Fibroblast of peridontal ligament (primary cell): ENCODE results near the gene TAAR9.
"Not testable (repeated sequence)": the region's sequence is repeated elsewhere in the genome, so short reads cannot be mapped to it uniquely, and the experiment has no call there.

Experiments used
- DNase-seq: peaks from one replicate; pipeline ENCODE4 v3.0.0-alpha.2; 2010; ENCODE audit errors: extremely low read depth

Gene TAAR9

GRCh38 chr6:132513831-132514545 is 24.1 kb upstream of the TAAR9 start:
- peak; percentile 49 for DNase-seq

- peak; percentile 72 for DNase-seq
Measured at GRCh38 chr6:132515386-132515785, 22.7 kb upstream of the TAAR9 start.

GRCh38 chr6:132520953-132521352 is 17.1 kb upstream of the TAAR9 start:
- peak; percentile 73 for DNase-seq

GRCh38 chr6:132524646-132525045 is 13.4 kb upstream of the TAAR9 start:
- no peak for DNase-seq

GRCh38 chr6:132525866-132526265 is 12.2 kb upstream of the TAAR9 start:
- no peak for DNase-seq

- no peak for DNase-seq
Measured at GRCh38 chr6:132526461-132526860, 11.6 kb upstream of the TAAR9 start.

GRCh38 chr6:132527791-132528190 is 10.3 kb upstream of the TAAR9 start:
- no peak for DNase-seq

GRCh38 chr6:132530293-132530974 is 7.6 kb upstream of the TAAR9 start:
- peak; percentile 72 for DNase-seq

GRCh38 chr6:132534546-132534945 is 3.5 kb upstream of the TAAR9 start:
- DNase-seq, result not testable (repeated sequence)

GRCh38 chr6:132537145-132537544 is 932 bp upstream of the TAAR9 start:
- DNase-seq, result no peak

- DNase-seq, result no peak
Measured at GRCh38 chr6:132544826-132545225, 6.7 kb downstream of the TAAR9 start.

- DNase-seq, result no peak
Measured at GRCh38 chr6:132548746-132549463, 10.8 kb downstream of the TAAR9 start.

- no peak for DNase-seq
Measured at GRCh38 chr6:132551214-132551613, 13.1 kb downstream of the TAAR9 start.

GRCh38 chr6:132552372-132552771 is 14.3 kb downstream of the TAAR9 start, which contains the start of gene TAAR8:
TSS of gene TAAR8 (plus strand) at chr6:132552672. CDS start at chr6:132552693, 21 bp downstream.
- DNase-seq, result no peak

GRCh38 chr6:132560087-132560486 is 22.0 kb downstream of the TAAR9 start:
- not testable (repeated sequence) for DNase-seq

- no peak for DNase-seq
Measured at GRCh38 chr6:132566404-132566803, 28.3 kb downstream of the TAAR9 start.

GRCh38 chr6:132567566-132567965 is 29.5 kb downstream of the TAAR9 start:
- DNase-seq, result no peak

- DNase-seq, result no peak
Measured at GRCh38 chr6:132568611-132569010, 30.5 kb downstream of the TAAR9 start.

- DNase-seq, result no peak
Measured at GRCh38 chr6:132569170-132569569, 31.1 kb downstream of the TAAR9 start.

GRCh38 chr6:132570221-132570777 is 32.2 kb downstream of the TAAR9 start, which contains the start of gene TAAR6:
TSS of gene TAAR6 (plus strand) at chr6:132570322. CDS start at chr6:132570322, 0 bp downstream.
- no peak for DNase-seq

- no peak for DNase-seq
Measured at GRCh38 chr6:132571774-132572173, 33.7 kb downstream of the TAAR9 start.

- no peak for DNase-seq
Measured at GRCh38 chr6:132584698-132585097, 46.6 kb downstream of the TAAR9 start.
